Activated CD4-positive, alpha-beta memory T cell treated with anti-CD3 and anti-CD28 coated beads, Interleukin-2, amount 10 ng/mL, durations not matched to agents 7 days and 5 days (primary cell): ENCODE results near the gene AKAP13. TPM values are rescaled to one million over a fixed set of nuclear protein-coding genes. Genes with fewer than 3 reads are reported as not detected.

Experiments used
- CTCF ChIA-PET: fragments of 350-600 bp; sonication (Branson Sonifier 250); formaldehyde crosslinking; loops from one replicate; lab custom pipeline; 2021; ENCODE audit warnings: antibody characterized with exemption, inconsistent platforms; lab: Charles Lee
- POLR2A ChIA-PET: fragments of 350-600 bp; sonication (Branson Sonifier 250); formaldehyde crosslinking; loops from one replicate; lab custom pipeline; 2021; ENCODE audit warnings: antibody characterized with exemption; lab: Charles Lee
- DNase-seq: peaks from one replicate; pipeline ENCODE4 v3.0.0-alpha.2; 2020
- H3K27ac Mint-ChIP-seq: one replicate; pipeline ENCODE4 v1.8.0; 2021; ENCODE audit warnings: mild to moderate bottlenecking, mixed read lengths
- H3K27me3 Mint-ChIP-seq: one replicate; pipeline ENCODE4 v1.8.0; 2021; ENCODE audit warnings: mixed read lengths
- H3K36me3 Mint-ChIP-seq: one replicate; pipeline ENCODE4 v1.8.0; 2021; ENCODE audit warnings: low read depth, mixed read lengths
- H3K4me1 Mint-ChIP-seq: one replicate; pipeline ENCODE4 v1.8.0; 2021; ENCODE audit warnings: mixed read lengths
- H3K4me3 Mint-ChIP-seq: one replicate; pipeline ENCODE4 v1.8.0; 2021; ENCODE audit warnings: mild to moderate bottlenecking, mixed read lengths
- H3K9me3 Mint-ChIP-seq: one replicate; pipeline ENCODE4 v1.8.0; 2021; ENCODE audit warnings: mixed read lengths
- total RNA-seq, 2 experiments: library from RNA; stranded (reverse); gene quantifications; one replicate each; pipeline ENCODE4 v1.2.3, GENCODE V29; 2021

Gene AKAP13
- total RNA-seq, 2 experiments from 2014 or later: 153 to 170 TPM

DNA sequence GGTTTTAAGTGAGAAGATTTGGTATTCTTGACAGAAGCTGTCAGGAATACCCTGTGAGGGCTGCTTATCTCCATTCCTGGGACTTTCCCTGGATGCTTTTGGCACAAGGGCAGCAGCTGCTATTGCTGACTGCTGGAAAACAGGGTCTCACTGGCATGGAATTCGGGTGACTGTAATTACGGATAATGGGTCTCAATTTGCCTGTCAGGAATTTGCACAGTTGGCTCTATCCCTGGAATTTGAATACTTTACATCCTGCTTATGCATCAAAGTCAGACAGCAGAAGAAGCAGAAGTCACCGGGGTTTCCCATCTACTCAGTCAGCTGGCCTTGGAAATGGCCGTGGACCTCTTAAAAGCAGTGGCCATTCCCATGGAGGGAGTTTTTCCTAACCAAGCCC lies 25.9 kb upstream of the AKAP13 start:
- H3K36me3 Mint-ChIP-seq: no peaks in the 10 kb centered on the region
- H3K4me1 Mint-ChIP-seq: peaks cover 24% of the 10 kb centered on the region
- H3K27ac Mint-ChIP-seq: no peak overlapping the region
- H3K9me3 Mint-ChIP-seq: no peaks in the 10 kb centered on the region
- H3K27me3 Mint-ChIP-seq: peaks cover 2% of the 10 kb centered on the region
- no peak for DNase-seq
- ChIA-PET CTCF (no interaction called here), POLR2A (interaction anchor here (1.0 kb wide), 1 partner anchor 27 kb away, joined by 3 read pairs; no protein-coding TSS in a partner anchor)
- H3K4me3 Mint-ChIP-seq: no peak overlapping the region

DNA sequence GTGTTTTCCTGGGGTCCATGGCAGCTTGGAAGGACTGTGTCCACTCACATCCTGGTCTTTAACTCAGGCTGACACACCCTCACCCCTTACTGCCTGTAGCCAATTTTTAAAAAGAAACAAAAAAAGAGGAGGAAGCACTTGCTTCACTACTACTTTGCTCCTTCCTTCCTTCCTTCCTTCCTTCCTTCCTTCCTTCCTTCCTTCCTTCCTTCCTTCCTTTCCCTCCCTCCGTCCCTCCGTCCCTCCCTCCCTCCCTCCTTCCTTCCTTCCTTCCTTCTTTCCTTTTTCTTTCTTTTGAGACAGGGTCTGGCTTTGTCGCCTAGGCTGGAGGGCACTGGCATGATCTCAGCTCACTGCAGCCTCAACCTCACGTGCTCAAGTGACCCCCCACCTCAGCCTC lies 25.5 kb upstream of the AKAP13 start:
- Mint-ChIP-seq H3K4me1 (peaks cover 25% of the 10 kb centered on the region), H3K27ac (no peak overlapping the region), H3K27me3 (peaks cover 2% of the 10 kb centered on the region), H3K4me3 (no peak overlapping the region), H3K36me3 (no peaks in the 10 kb centered on the region), H3K9me3 (no peaks in the 10 kb centered on the region)
- ChIA-PET POLR2A (interaction anchor here (0.6 to 1.0 kb wide), 2 partner anchors 27 to 89 kb away, joined by 3 read pairs; no protein-coding TSS in a partner anchor), CTCF (no interaction called here)
- no peak for DNase-seq

DNA sequence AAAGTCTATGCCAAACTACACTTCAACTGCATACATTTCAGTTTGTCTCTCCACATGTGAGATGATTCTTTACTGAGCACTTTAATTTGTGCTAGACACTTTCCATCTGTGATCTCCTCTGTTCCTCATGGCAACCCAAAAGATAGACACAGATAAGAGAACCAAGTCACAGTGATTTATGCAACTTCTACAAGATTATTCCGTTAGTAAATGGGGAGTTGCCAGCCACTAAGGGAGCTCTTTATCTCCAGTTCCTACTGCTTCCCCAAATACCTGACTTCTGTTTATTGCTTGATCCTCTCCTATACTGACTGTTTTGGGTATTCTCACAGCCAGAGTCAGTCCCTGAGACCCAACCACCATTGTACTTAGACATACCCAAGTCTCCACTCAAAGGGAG lies 24.1 kb upstream of the AKAP13 start:
- H3K4me1 Mint-ChIP-seq: peaks cover 28% of the 10 kb centered on the region
- ChIA-PET POLR2A (interaction anchor here (1.0 to 2.3 kb wide), 3 partner anchors 12 to 25 kb away, joined by 3 to 12 read pairs (median 3); no protein-coding TSS in a partner anchor), CTCF (interaction anchor here (1.0 to 2.5 kb wide), 3 partner anchors 25 to 56 kb away, joined by 3 to 6 read pairs (median 6); no protein-coding TSS in a partner anchor)
- H3K36me3 Mint-ChIP-seq: no peaks in the 10 kb centered on the region
- H3K27me3 Mint-ChIP-seq: peaks cover 2% of the 10 kb centered on the region
- no peak for DNase-seq
- no peak overlapping the region for H3K27ac Mint-ChIP-seq
- H3K9me3 Mint-ChIP-seq: no peaks in the 10 kb centered on the region
- H3K4me3 Mint-ChIP-seq: no peak overlapping the region

GRCh38 chr15:85361323-85361722 lies 19.1 kb upstream of the AKAP13 start:
- Mint-ChIP-seq H3K27ac (no peak overlapping the region), H3K4me1 (peaks cover 30% of the 10 kb centered on the region), H3K27me3 (peaks cover 6% of the 10 kb centered on the region), H3K4me3 (no peak overlapping the region), H3K9me3 (no peaks in the 10 kb centered on the region), H3K36me3 (no peaks in the 10 kb centered on the region)
- ChIA-PET CTCF (interaction anchor here (1.1 kb wide), 1 partner anchor 16 kb away, joined by 3 read pairs; no protein-coding TSS in a partner anchor), POLR2A (interaction anchor here (1.5 kb wide), 1 partner anchor 30 kb away, joined by 4 read pairs; no protein-coding TSS in a partner anchor)
- DNase-seq: no peak

DNA sequence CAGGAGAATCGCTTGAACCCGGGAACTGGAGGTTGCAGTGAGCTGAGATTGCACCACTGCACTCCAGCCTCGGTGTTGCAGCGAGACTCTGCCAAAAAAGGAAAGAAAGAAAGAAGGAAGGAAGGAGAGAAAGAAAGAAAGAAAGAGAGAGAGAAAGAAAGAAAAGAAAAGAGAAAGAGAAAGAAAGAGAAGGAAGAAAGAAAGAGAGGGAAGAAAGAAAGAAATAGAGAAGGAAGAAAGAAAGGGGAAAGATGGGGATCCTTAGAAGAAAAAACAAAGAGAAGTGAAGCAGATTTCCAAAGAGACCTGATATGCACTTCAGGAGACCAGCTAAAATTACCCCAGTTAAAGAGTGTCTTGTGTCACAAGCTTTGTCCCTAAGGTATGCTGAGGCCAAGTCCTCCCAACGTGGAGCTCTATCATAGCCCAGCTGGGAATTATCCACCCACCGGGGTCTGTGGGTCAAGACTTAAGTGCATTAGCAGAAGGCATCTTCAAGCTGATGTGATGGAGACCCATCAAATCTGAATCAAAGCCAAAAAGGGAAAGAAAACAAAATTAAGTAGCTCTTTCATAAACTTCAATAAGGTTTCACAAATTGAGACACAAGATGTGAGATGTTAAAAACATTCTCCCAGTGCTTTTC lies 17.8 kb upstream of the AKAP13 start:
- H3K36me3 Mint-ChIP-seq: no peaks in the 10 kb centered on the region
- ChIA-PET POLR2A (interaction anchor here (0.8 to 1.6 kb wide), 4 partner anchors 11 to 32 kb away, joined by 3 to 5 read pairs (median 4); partner anchors contain the start of gene AKAP13), CTCF (interaction anchor here (0.5 to 1.5 kb wide), 5 partner anchors 15 to 197 kb away, joined by 3 to 6 read pairs (median 4); no protein-coding TSS in a partner anchor)
- H3K9me3 Mint-ChIP-seq: no peaks in the 10 kb centered on the region
- DNase-seq: no peak
- H3K4me1 Mint-ChIP-seq: peaks cover 22% of the 10 kb centered on the region
- peaks cover 6% of the 10 kb centered on the region for H3K27me3 Mint-ChIP-seq
- no peak overlapping the region for H3K4me3 Mint-ChIP-seq
- H3K27ac Mint-ChIP-seq: no peak overlapping the region

DNA sequence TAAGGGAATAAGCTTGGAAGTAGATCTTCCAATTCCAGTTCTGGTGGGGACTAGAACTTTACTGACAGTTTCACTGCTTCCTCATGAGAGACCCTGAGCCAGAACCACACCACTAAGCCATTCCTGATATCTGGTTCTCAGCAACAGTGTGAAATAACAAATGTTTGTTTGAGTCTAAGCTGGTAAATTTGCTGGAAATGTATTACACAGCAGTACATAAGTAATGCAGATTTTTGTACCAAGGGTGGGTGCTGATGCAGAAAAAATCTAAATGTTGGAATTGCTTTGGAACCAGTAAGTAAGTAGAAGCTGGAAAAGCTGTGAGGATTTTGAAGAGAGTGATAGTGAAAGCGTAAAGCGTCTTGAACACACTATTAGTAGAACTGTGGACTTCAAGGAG lies 14.4 kb upstream of the AKAP13 start:
- Mint-ChIP-seq H3K9me3 (no peaks in the 10 kb centered on the region), H3K4me3 (no peak overlapping the region), H3K27ac (no peak overlapping the region), H3K4me1 (peaks cover 15% of the 10 kb centered on the region), H3K36me3 (no peaks in the 10 kb centered on the region), H3K27me3 (peaks cover 12% of the 10 kb centered on the region)
- ChIA-PET POLR2A (interaction anchor here (0.8 to 1.3 kb wide), 2 partner anchors 10 to 13 kb away, joined by 3 read pairs; no protein-coding TSS in a partner anchor), CTCF (no interaction called here)
- DNase-seq: no peak

DNA sequence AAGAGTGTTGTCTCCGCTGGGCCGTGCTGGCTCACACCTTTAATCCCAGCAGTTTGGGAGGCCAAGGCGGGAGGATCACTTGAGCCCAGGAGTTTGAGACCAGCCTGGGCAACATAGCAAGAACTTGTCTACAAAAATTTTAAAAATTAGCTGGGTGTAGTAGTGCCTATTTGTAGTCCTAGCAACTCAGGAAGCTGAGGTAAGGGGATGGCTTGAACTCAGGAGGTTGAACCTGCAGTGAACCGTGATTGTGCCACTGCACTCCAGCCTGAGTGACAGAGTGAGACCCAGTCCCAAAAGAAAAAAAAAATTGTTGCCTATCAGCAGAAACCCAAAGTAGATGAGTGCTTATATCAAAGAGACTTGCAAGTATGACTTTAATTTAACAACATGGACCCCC lies 12.7 kb upstream of the AKAP13 start:
- ChIA-PET POLR2A (interaction anchor here (0.7 to 1.9 kb wide), 5 partner anchors 10 to 37 kb away, joined by 3 to 11 read pairs (median 6); partner anchors contain the start of gene AKAP13), CTCF (interaction anchor here (1.5 kb wide), 1 partner anchor 9 kb away, joined by 4 read pairs; no protein-coding TSS in a partner anchor)
- Mint-ChIP-seq H3K27ac (no peak overlapping the region), H3K4me3 (no peak overlapping the region), H3K27me3 (peaks cover 12% of the 10 kb centered on the region), H3K9me3 (no peaks in the 10 kb centered on the region), H3K4me1 (peaks cover 9% of the 10 kb centered on the region), H3K36me3 (no peaks in the 10 kb centered on the region)
- DNase-seq: no peak

GRCh38 chr15:85374831-85375230 lies 5.6 kb upstream of the AKAP13 start:
- no peak overlapping the region for H3K27ac Mint-ChIP-seq
- peaks cover 10% of the 10 kb centered on the region for H3K27me3 Mint-ChIP-seq
- no peak for DNase-seq
- no peaks in the 10 kb centered on the region for H3K9me3 Mint-ChIP-seq
- ChIA-PET CTCF (interaction anchor here (1.1 kb wide), 1 partner anchor 43 kb away, joined by 3 read pairs; no protein-coding TSS in a partner anchor), POLR2A (no interaction called here)
- peaks cover 5% of the 10 kb centered on the region for H3K36me3 Mint-ChIP-seq
- peaks cover 40% of the 10 kb centered on the region for H3K4me1 Mint-ChIP-seq
- no peak overlapping the region for H3K4me3 Mint-ChIP-seq

DNA sequence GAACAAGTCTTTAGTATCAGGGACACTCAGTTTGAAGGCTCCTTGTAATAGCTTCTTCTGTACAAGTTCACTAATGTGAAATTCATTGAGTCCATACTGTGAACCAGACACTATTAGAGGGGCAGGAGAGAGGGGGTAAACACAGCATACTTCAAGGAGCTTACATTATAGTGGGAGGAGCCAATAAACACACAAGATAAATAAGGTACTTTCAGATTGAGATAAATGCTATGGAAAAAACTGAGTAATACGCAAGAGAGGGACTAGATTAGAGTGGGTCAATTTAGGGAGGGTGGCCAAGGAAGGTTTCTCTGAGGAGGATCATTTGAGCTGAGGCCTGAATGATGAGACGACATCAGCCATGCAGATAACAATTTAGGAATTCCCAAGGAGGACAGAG lies 3.1 kb upstream of the AKAP13 start:
- Mint-ChIP-seq H3K36me3 (peaks cover 13% of the 10 kb centered on the region), H3K27ac (peak overlapping the region; percentile 69), H3K9me3 (no peaks in the 10 kb centered on the region), H3K4me3 (no peak overlapping the region), H3K27me3 (peaks cover 4% of the 10 kb centered on the region), H3K4me1 (peaks cover 45% of the 10 kb centered on the region)
- CTCF ChIA-PET: interaction anchor here (1.0 to 4.6 kb wide), 5 partner anchors 9 to 81 kb away, joined by 3 to 38 read pairs (median 4); no protein-coding TSS in a partner anchor
- DNase-seq: no peak
- POLR2A ChIA-PET: interaction anchor here (1.3 to 9.5 kb wide), 4 partner anchors 9 to 48 kb away, joined by 5 to 106 read pairs (median 35); no protein-coding TSS in a partner anchor

DNA sequence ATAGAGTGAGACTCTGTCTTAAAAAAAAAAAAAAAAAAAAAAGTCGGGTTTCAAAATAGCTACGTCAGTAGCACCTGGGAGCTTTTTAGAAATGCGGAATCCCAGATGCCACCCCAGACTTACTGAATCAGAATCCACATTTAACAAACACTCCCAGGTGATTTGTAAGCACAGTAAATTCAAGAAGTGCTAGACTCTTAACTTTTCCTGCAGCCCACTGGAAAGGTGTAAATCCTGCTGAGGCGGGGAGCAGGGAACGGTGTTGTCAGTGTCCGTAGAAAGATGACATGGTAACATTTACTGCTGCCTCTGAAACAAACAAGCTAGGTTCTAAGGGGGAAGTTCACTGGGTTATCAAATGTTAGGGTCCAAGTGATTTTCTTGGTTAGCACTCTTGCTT lies 2.4 kb upstream of the AKAP13 start:
- peaks cover 52% of the 10 kb centered on the region for H3K4me1 Mint-ChIP-seq
- peak overlapping the region; percentile 95 for H3K27ac Mint-ChIP-seq
- CTCF ChIA-PET: interaction anchor here (0.6 to 4.6 kb wide), 4 partner anchors 37 to 81 kb away, joined by 3 to 38 read pairs (median 5); no protein-coding TSS in a partner anchor
- POLR2A ChIA-PET: interaction anchor here (1.3 to 9.5 kb wide), 4 partner anchors 10 to 48 kb away, joined by 5 to 106 read pairs (median 35); no protein-coding TSS in a partner anchor
- no peak for DNase-seq
- peaks cover 4% of the 10 kb centered on the region for H3K27me3 Mint-ChIP-seq
- peaks cover 19% of the 10 kb centered on the region for H3K36me3 Mint-ChIP-seq
- no peaks in the 10 kb centered on the region for H3K9me3 Mint-ChIP-seq
- no peak overlapping the region for H3K4me3 Mint-ChIP-seq

DNA sequence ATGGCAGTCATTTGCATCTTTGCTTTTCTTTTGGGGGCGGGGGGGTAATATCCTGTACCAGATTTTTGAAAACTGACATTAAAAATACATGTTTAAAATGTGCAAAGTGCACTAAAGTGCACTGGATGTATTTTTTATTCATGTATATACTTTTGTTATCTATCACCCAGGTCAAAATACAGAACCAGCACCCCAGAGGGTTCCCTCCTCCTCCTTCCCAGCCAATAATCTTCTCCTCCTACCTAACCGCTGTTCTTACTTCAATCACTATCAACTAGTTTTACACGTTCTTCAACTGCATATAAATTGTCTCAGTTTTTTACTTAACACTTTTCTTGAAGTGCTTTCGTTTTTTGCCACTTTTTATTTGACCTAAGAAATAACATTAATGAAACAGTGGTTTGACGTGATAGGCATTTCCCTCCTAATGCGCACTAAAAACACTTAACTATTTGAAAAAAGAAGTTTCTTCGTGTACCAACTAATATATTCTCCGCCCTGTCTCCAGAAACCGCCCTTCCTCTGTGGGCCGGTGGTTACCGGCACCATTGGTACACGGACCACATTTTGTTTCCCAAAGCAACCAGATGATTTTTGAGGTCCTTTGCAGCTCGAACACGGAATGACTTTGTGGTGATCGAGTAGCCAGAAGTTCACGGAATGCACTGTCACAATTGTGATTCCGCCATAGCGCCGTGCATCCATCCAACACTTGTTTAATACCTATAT lies 836 bp upstream of the AKAP13 start:
- H3K4me1 Mint-ChIP-seq: peaks cover 65% of the 10 kb centered on the region
- H3K4me3 Mint-ChIP-seq: peak overlapping the region; percentile 74
- DNase-seq: peak; percentile 81
- ChIA-PET POLR2A (interaction anchor here (0.7 to 9.5 kb wide), 23 partner anchors 11 to 399 kb away, joined by 3 to 106 read pairs (median 5); no protein-coding TSS in a partner anchor), CTCF (interaction anchor here (0.8 to 4.6 kb wide), 9 partner anchors 29 to 109 kb away, joined by 3 to 38 read pairs (median 9); no protein-coding TSS in a partner anchor)
- H3K27me3 Mint-ChIP-seq: peaks cover 4% of the 10 kb centered on the region
- H3K27ac Mint-ChIP-seq: peak overlapping the region; percentile 95
- peaks cover 30% of the 10 kb centered on the region for H3K36me3 Mint-ChIP-seq
- no peaks in the 10 kb centered on the region for H3K9me3 Mint-ChIP-seq
